Activated T-helper 1 cell treated with Interleukin-2 at 50 U/mL for 16 hours (primary cell): ENCODE data around the gene POTEH.
"Not testable (repeated sequence)": the region's sequence is repeated elsewhere in the genome, so short reads cannot be mapped to it uniquely, and the experiment has no call there.

Experiments used
- DNase-seq: peaks from one replicate; pipeline ENCODE4 v3.0.0-alpha.2; 2020; ENCODE audit warnings: low read depth

POTEH gene

GRCh38 chr22:15738157-15738908, 48.5 kb downstream of the POTEH start:
- DNase-seq = not testable (repeated sequence)

GRCh38 chr22:15738909-15739391, 49.1 kb downstream of the POTEH start:
- not testable (repeated sequence) for DNase-seq

GRCh38 chr22:15747636-15748323, 58.0 kb downstream of the POTEH start:
- DNase-seq = not testable (repeated sequence)

- not testable (repeated sequence) for DNase-seq
These were observed 59.5 kb downstream of the POTEH start for GRCh38 chr22:15749181-15749970.

GRCh38 chr22:15759443-15760097, 69.7 kb downstream of the POTEH start:
- not testable (repeated sequence) for DNase-seq

GRCh38 chr22:15760388-15761150, 70.7 kb downstream of the POTEH start:
- DNase-seq = not testable (repeated sequence)

- DNase-seq = not testable (repeated sequence)
These were observed 71.4 kb downstream of the POTEH start for GRCh38 chr22:15761151-15761777.

- not testable (repeated sequence) for DNase-seq
These were observed 73.7 kb downstream of the POTEH start for GRCh38 chr22:15763559-15763958.
